COLO829 (cell line): ENCODE data around the gene ASB18.

Source experiments
- DNase-seq: peaks from one replicate; pipeline ENCODE4 v3.0.0; 2012; ENCODE audit warnings: low spot score

ASB18 gene

GRCh38 chr2:236241181-236242056 lies 22.8 kb downstream of the ASB18 start:
- no peak for DNase-seq

GRCh38 chr2:236240228-236240990 lies 23.8 kb downstream of the ASB18 start:
- no peak for DNase-seq

DNA sequence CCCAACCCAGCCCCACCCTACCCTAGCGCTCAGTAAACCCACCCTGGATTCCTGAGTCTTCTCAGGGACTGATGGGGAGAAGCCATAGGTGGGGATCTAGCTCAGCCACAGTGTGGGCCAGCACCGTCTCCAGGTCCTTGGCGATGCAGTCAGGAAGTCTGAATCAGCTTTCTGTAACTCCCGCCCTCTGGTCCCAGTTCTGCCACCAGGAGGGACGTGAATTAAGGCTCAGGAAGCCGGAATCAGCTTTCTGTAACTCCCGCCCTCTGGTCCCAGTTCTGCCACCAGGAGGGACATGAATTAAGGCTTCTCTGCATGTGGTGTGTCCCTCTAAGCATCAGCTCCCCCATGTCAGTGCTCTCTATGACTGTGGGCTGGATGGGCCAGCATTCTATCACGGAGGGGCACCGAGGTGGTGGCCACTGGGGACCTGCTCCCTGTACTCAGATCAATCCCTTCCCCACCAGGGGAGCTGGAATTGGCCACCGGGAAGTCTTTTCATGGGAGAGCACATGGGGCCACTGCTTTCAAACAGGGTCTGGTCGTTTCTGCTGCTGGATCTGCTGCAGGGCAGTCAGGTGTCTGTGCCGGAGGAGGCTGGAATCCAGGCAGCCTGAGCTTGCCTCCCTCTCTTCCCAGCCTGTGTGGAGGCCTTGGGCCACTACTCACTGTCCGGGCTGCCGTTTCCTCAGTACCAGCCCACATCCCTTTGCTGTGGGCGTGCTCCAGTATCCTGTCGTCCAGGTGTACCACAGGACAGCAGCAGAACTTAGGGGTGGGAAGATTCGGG lies 24.7 kb downstream of the ASB18 start:
- no peak for DNase-seq

DNA sequence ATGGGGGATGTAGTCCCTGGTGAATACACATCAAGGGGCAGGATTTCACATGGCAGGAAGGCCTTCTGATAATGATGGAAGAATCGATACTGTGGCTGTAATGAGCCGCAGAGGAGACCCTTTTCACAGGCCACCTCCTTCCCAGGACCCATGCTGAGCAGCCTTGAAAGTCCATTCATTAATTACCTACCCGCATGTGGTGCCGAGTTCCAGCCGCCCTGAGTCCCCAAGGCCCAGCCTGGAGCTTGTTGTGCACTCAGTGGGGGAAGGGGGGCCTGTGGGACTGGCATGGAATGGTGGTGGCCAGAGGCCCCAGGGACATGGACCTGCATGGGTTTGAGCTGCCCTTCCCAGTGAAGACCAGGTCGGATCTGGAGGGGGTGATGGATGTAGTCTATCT lies 25.5 kb downstream of the ASB18 start:
- DNase-seq = no peak

- DNase-seq = no peak
Measured at GRCh38 chr2:236237468-236238190, 26.6 kb downstream of the ASB18 start.

DNA sequence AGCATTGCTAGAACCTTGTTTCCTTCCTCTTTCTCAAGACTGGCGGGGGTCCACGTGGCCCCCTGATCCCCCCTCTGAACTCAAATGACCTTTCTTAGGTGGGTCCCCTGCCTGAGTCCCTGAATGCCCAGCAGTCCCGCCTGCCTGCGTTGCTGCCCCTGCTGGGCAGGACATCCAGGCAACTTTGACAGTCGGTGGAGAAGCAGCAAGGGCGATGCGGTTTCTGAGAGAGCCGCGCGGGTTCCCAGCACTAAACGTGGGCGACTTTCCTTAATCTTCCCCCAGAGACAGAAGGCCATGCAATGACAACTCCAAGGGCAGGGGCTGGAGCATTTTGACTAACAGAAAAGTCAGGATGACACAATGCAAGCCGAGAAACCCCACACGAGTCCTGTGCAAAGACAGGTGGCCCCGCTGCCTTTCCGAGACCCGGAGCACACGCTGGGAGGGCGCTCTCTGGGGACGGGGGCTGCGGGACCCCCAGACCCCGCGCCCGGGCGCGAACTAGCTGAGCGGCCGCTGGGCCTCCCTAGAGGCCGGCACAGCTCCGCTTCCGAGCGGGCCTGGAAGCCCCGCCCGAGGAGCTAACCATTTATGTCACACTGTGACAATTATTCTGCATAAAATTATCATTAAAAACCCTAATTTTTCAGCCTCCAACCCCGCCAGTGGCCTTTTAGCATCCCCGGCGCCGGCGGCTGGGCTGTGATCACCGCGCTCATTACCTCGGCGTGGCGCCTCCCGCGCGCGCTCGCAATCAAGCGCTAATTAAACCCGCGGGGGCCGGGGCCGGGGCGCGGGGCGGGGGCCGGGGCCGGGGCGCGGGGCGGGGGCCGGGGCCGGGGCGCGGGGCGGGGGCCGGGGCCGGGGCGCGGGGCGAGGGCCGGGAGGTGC lies 27.4 kb downstream of the ASB18 start:
- no peak for DNase-seq

GRCh38 chr2:236229186-236229585 lies 35.0 kb downstream of the ASB18 start:
- DNase-seq = no peak

- no peak for DNase-seq
Measured at GRCh38 chr2:236223675-236224074, 40.5 kb downstream of the ASB18 start.

DNA sequence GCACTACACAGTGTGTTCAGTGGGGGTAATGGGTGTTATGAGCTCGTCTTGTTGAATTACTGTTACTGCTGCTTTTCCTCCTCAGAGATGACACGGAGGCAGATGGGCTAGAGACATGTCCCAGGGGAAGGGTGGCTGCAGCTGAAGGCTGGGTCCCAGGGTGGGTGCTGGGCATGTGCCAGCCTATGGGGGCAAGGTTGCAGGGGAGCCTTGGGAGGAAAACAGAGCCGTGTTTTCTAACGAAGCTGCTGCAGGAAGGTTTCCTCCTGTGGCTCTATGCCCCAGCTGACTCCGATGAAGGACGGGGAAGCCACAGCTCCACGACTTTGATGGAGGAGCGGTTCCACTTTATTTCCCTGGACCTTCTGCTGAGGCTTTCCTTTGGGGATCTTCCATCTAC lies 42.4 kb downstream of the ASB18 start:
- no peak for DNase-seq

- no peak for DNase-seq
Measured at GRCh38 chr2:236219411-236219810, 44.8 kb downstream of the ASB18 start.

GRCh38 chr2:236217926-236218325 lies 46.3 kb downstream of the ASB18 start:
- no peak for DNase-seq

- DNase-seq = no peak
Measured at GRCh38 chr2:236216711-236217110, 47.5 kb downstream of the ASB18 start.

DNA sequence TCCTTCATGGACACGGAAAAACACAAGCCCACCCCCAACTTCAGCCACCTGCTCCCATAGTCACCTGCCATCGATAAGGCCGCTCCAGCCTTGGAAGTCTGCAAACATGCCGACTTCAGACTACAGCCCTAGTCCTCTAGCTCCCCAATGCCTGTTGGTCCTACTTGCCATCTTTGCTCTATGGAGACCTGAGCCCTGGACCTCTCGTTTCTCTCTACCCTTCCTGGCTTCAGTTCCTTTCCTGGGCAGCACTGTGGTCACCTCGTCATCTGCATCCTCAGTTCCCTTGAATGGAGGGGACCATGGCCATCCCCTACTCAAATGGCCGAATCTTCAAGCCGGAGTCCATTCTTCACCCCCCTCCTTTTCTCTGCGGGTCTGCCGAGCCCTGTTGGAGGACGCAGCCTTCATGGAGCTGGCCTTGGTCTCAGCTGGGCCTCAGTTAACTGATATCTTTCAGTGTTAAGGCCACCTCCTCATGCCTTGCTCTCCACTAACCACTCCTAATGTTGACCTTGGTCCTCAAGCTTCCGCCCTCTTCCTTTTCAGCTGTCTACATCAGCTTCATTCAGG lies 48.4 kb downstream of the ASB18 start:
- no peak for DNase-seq

DNA sequence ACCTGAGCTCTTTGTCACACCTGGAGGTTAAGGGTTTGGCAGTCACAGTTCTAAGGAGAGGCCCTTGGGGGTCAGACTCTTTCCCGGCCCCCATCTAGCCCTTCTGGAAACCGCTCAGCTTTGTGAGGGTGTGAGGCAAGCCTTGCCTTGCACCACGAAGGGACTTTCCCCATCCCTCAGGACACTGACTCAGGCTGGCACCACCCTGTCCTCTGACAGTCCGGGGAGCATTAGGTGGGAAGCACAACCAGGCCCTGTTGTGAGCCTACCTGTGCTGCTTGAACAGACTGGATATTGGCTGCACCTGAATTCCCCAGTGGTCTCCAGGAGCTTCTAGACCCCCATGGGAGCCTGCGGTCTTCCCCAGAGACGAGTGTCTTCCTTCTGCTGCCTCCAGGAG lies 49.0 kb downstream of the ASB18 start:
- no peak for DNase-seq

DNA sequence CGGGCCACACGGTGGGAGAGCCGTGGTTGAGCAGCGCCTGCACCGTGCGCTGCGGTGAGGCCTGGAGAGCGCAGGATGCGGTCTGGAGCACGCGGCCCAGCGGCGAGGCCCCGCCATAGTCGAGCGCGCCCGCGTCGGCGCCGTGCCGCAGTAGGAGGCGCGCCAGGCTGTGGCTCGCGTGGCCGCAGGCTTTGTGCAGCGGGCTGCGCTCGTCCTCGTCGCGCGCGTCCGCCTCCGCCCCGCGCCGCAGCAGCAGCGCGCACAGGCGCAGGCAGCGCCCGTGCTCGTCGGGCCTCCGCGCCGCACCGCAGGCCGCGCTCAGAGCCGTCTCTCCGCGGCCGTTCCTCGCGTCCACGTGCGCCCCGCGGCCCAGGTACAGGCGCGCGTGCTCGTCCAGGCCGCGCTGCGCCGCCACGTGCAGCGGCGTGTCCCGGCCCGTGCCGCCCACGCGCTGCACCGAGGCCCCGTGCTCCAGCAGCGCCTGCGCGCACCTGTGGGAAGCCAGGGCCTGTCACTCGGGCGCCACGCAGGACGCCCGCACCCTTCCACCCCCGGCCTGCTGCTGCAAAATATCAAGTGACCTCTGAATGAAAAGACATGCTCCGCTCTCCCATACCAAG lies 49.7 kb downstream of the ASB18 start:
- DNase-seq = no peak

DNA sequence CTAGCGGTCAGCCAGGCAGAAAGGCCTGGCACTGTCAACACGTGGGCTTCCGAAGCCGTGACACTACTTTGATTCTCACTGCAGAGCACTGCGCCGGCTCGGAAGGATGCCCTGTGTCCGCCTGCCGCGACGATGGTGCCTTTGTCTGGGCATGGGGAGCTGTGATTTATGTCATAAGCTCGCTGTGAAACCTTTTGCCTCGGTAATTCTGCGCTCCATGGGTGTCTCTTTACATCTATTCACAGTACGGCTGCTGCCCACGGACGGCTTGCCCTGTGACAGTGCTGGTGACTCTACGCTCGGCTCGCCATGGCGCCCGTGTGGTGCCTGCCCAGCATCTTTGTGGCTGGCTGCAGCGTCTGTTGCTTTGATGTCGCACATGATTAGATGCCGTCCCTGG lies 52.9 kb downstream of the ASB18 start:
- DNase-seq = no peak

DNA sequence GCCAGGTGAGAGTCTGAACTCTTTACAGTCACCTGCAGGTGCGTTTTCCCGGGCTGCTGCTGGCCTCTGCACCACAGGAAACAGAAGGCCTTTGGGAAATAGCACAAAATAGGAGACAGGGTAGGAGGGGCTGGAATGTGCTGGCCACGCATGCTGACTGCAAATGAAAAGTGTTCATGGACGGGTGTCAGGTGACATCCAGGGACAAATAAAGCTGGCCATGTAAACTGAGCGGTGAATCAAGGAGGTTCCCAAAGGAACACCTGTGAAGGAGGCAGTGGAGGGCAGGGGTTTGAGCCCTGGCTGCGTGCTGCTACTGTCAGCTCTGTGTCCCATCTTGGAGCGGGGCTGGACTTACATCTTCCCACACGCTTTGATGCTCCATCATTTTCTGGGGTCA lies 53.7 kb downstream of the ASB18 start:
- no peak for DNase-seq

DNA sequence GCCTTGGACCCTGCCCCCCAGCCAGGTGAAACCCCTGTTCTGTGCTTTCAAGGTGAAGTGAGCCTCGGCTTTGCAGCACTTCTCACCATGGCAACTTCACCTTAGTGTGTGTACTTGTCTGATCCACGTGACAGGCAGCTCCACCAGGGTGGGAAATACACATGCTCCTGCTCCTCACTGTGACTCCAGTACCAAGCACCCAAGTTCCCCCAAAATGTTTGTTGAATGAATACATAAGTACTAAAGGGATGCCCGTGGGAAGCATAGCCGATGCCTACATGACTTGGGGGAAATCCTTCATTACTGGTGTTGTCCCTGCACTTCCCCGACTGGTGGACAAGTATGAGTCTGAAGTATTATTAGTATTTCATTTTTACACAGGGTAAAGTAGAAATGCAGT lies 54.2 kb downstream of the ASB18 start:
- no peak for DNase-seq

GRCh38 chr2:236209535-236209934 lies 54.7 kb downstream of the ASB18 start:
- DNase-seq = no peak
